H4 (cell line): ENCODE measurements around the gene ALX4. TPM values are rescaled to one million over a fixed set of nuclear protein-coding genes. Genes with fewer than 3 reads are reported as not detected.

ENCODE experiments used
- DNase-seq: peaks from one replicate; pipeline ENCODE4 v3.0.0-alpha.2; 2015; ENCODE audit warnings: low spot score
- total RNA-seq: library from RNA; depleted of rRNA; stranded (reverse); fragments of >200 nt; shearing (Covaris generic); gene quantifications from 2 replicates; pipeline ENCODE4 v1.2.3, GENCODE V29; 2014

Gene ALX4
- total RNA-seq, 1 experiment from 2014 or later, result 2.9 TPM

- DNase-seq, result no peak
These were observed 25.3 kb upstream of the ALX4 start for GRCh38 chr11:44335052-44335760.

GRCh38 chr11:44334356-44335004 is 24.5 kb upstream of the ALX4 start:
- no peak for DNase-seq

GRCh38 chr11:44333271-44334218 is 23.6 kb upstream of the ALX4 start:
- no peak for DNase-seq

DNA sequence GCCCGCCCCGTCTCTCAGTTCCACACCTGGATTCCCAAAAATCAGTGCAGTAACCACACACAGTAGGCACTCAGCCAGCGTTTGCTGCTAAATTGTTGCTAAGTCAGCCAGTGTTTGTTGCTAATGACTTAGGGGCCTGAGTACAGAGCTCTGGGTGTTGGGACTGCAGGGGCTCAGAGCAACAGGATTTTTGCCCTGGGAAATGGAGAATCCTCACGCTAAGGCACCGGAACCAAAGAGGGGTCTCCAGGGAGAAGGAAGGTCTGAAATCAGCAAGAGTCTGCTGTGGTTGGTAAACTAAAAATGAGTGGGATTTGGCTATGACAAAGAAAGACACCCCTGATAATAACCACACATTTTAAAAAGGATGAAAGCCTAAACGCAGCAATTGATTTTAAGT is 22.7 kb upstream of the ALX4 start:
- DNase-seq, result no peak

DNA sequence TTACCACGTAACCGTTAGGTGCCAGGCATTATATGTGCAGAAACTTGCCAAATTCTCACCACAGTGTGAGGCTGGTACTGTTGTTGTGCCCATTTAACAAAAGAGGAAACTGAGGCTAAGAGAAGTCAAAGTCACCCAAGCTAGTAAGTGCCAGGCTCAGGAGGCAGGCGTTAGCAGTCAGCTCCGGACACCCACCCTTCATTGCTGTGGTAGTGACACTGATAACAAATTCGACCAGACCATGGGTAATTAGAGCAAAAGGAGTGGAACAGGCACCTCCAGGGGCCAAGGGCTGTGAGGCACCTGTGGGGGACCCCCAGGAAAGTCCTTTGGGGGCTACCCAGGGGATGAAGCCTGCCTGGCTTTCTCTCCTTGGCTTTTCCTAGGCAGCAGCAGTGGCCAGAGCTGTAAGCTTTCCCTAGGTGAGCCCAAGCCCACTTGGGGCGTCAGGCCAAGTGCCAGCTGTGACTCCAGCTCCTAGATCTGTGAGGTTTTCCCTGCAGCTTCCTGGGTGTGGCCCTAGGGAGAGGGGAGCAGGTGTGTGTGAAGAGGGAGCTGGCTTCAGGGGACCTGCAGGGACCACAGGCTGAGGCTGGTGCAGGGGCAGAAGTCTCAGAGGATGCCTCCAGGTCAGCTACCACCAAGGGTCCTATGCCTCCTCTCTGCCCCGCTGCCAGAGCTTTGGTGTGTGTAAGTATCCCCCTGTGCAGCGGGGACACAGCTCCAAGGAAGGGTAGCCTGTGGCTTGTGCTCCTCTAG is 19.7 kb upstream of the ALX4 start:
- DNase-seq, result no peak

- DNase-seq, result no peak
These were observed 18.3 kb upstream of the ALX4 start for GRCh38 chr11:44328138-44328660.

- DNase-seq, result no peak
These were observed 17.8 kb upstream of the ALX4 start for GRCh38 chr11:44327730-44328129.

DNA sequence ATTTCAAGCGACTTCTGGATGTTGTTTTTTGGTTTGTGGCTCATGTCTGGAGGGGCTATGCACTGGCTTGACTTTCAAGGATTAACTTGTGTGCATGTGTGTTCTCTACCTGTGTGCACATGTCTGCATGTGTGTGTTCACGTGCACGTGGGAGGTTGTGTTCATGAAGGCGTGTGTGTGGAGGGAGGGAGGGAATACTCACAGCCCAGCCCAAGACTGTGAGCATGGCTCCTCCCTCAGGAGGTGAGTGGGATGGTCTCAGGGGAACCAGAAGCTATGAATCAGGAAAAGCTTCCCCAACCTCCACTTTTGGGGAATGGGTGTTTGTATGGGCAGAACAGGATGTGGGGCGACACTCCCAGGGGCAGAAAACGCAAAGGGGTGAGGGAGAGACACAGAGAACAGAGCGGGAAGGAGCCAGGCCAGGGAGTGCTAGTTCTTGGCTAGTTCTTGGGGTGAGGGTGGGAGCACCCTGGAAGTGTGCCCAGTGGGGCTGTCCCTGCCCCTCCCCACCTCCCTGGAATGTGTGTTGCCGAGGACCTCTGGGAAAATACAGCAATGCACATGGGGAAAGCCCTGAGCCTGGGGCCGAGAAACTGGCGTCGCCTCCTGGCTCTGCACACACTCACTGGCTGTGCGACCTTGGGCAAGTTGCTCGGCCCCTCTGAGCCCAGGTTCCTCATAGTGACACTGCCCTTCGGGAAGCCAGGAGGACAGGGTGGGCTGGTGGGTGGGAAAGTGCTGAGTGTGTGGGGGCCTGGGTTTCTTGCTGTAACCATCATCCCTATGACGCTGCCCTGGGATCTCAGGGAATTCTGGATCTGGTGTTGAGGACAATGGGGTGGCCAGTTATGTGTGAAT is 16.9 kb upstream of the ALX4 start:
- no peak for DNase-seq

DNA sequence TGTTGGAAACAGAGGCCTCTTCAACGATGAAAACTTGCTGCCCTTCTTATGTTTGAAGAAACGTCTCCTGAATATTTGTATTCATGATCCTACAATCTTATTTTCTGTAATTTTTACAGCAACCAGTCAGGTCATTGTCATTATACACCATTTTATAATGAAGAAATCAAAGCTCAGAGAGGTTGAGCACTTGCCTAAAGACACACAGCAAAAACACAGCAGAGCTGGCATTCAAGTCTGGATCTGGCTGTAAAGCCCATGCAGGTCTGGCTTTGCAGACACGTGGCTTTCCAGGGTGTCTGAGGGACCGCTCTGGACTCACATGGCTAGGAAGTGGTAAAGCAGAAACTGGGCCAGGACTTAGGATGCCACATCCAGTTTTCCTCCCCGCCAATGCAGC is 15.8 kb upstream of the ALX4 start:
- no peak for DNase-seq

DNA sequence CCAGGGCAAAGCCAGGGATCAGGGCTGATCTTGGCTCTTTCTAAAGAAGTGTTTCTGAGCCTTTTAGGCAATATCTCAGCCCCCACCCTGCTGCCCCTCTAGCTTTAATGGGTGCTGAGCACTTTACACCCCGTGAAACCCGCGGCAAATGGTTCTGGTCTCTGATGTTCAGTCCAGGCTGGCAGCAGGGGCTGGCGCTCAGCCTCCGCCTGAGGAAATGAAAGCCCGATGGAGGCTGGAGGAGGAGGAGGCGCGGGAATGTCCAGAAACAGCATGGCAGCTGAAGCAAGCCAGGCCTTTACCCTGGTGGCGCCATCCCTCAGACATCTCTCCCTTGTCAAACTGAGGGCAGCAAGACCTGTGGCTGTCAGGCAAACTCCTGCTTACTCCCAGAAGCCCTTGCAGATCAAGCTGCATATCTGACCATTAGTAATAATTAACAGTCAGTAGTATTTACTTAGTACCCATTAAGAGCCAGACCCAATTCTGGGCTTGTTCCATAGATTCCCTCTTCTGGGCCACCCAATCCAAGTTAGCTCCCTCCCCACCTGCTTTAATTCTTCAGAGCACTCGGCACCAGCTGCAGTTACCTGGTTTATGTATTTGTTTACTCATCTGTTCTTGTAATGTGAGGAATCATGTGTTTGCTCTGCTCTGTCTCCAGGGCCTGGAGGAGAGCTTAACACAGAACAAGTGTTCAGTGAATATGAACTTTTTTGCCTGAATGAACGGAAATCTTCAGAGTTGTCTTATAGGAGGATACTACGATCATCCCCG is 15.0 kb upstream of the ALX4 start:
- DNase-seq, result no peak

- no peak for DNase-seq
These were observed 14.3 kb upstream of the ALX4 start for GRCh38 chr11:44324222-44324621.

DNA sequence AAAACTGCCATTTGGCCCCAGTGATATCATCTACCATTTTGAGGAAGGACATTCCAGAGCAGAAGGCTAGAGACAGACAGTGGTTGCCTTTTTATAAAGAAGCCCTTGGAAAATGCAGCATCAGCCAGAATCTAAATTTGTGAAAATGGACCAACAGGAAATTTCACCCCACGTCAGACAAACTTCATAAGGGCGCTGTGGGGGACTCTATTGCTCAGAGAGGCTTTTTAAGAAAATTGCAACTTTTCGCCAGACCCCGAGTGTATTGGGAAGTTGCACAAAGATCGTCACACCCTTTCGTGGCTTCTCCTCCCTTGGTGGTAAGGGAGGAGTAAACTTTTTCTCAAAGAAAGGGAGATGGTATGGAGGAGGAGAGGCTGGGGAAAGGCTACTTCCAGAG is 12.3 kb upstream of the ALX4 start:
- no peak for DNase-seq

- DNase-seq, result no peak
These were observed 11.1 kb upstream of the ALX4 start for GRCh38 chr11:44321059-44321458.

GRCh38 chr11:44320289-44320973 is 10.5 kb upstream of the ALX4 start:
- no peak for DNase-seq

GRCh38 chr11:44319552-44320288 is 9.8 kb upstream of the ALX4 start:
- no peak for DNase-seq

DNA sequence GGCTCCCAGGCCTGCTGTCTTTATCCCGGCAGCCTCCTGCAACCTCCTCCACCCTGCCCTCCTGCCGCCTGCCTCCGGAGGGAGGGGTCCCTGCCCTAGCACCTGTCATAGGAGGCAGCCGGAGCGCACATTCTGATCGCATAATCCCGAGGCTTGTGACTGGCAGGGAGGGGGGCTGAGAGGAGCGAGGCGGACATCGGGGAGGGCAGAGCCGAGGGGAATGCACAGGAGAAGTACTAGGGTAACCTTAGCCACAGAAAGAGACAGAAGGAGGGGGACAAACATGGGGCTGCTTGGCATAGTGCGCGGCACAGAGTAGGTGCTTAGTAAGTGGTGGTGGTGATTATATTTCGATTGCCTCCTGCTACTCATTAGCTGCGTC is 9.2 kb upstream of the ALX4 start:
- DNase-seq, result no peak

- DNase-seq, result no peak
These were observed 8.4 kb upstream of the ALX4 start for GRCh38 chr11:44318369-44318768.

- no peak for DNase-seq
These were observed 6.8 kb upstream of the ALX4 start for GRCh38 chr11:44316659-44317240.
